Uterus (tissue), 4 donors: Measurements from ENCODE around the gene TSFM. TPM values are rescaled to one million over a fixed set of nuclear protein-coding genes. Genes with fewer than 3 reads are reported as not detected.

Source experiments
- DNase-seq, 2 donors: peaks; one replicate each; pipeline ENCODE4 v3.0.0-alpha.2; 2019 to 2020
- H3K27ac ChIP-seq, 2 donors: fragments of 200-600 bp; sonication (generic); 1 replicate in 1 of 2; 2 replicates in 1 of 2; pipeline ENCODE4 v1.5.1; 2016 to 2018
- H3K27me3 ChIP-seq, 2 donors: fragments of 200-600 bp; sonication (generic); one replicate each; pipeline ENCODE4 v1.5.1; 2018 to 2019; ENCODE audit warnings: control low read depth in 1 of 2
- H3K36me3 ChIP-seq, 2 donors: fragments of 200-600 bp; sonication (generic); one replicate each; pipeline ENCODE4 v1.5.1; 2019; ENCODE audit warnings: control low read depth in 1 of 2
- H3K4me1 ChIP-seq, 2 donors: fragments of 200-600 bp; sonication (generic); one replicate each; pipeline ENCODE4 v1.5.1; 2018 to 2019; ENCODE audit warnings: control low read depth in 1 of 2
- H3K4me3 ChIP-seq, 2 donors: fragments of 200-600 bp; sonication (generic); 1 replicate in 1 of 2; 2 replicates in 1 of 2; pipeline ENCODE4 v1.5.1; 2018 to 2019; ENCODE audit warnings: mild to moderate bottlenecking in 1 of 2
- H3K9me3 ChIP-seq, 2 donors: fragments of 200-600 bp; sonication (generic); one replicate each; pipeline ENCODE4 v1.5.1; 2019; ENCODE audit warnings: control low read depth in 1 of 2
- POLR2A ChIP-seq, 2 donors: fragments of 450-650 bp; IDR thresholded peaks; one replicate each; pipeline ENCODE4 v1.6.1; 2016; ENCODE audit warnings: antibody characterized with exemption in 2 of 2, mild to moderate bottlenecking in 1 of 2, moderate library complexity in 1 of 2
- intact Hi-C: fragments of 100-400 bp; cut with DNase I; formaldehyde crosslinking; loops from one replicate; pipeline ENCODE4 v1.15.1; 2023; ENCODE audit warnings: low total_unique reads
- total RNA-seq, 4 donors: library from RNA; depleted of rRNA in 3 of 4; stranded (reverse); fragments of >200 nt in 3 of 4; gene quantifications; one replicate each; pipeline versions ENCODE4 v1.1.0 to v1.2.4, GENCODE V29; 2014 to 2023
- TF ChIP-seq, protein P1 (sequence below), 4 experiments: fragments of 200-600 bp in 2 of 4; fragments of 450-650 bp in 2 of 4; sonication (generic) in 2 of 4; IDR thresholded peaks; one replicate each; pipeline ENCODE4 v1.5.1; 2016 to 2019; ENCODE audit warnings: antibody characterized with exemption in 4 of 4, mild to moderate bottlenecking in 2 of 4, moderate library complexity in 1 of 4
- donor health status: DM: yes; HTN: yes; CAD: no.

TSFM gene
- total RNA-seq, 4 donors from 2014 or later, result 8.2 to 22.3 (median 16.7) TPM

DNA sequence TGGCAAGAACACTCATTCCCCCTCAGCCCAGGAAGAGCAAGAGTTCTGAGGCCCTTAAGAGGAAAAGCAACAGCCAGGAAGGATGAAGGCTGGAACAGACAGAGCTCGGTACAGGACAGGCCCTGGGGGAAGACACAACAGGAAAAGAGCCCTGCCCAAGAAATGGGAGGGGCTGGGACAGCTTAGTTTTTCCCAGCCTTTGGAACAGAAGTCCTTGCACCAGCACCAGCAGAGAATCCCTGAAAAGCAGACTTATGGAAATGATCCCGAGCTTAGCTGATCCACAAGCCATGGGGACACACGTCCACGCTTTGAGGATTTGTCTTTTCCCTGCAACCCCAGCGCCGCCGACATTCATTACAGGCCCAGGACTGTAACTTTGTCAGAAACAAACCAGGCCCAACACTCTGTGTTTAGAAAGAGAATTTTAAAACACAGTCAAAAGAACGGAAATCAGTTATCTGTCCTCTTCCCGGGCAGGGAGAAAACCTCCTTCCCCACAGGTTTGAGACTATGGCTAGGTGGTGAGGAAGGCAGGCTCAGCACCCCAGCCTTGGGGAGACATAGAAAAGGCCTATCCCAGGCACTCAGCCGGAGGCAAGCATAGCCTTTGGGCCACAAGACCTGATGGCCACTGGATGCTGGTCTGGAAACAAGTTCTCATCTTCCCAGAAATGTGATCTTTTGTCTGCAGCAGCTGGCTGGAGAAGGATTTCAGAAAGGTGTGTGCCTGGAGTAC lies 40.0 kb downstream of the TSFM start:
- TF ChIP-seq POLR2A (IDR thresholded peaks at IDR 0.05), result no peak
- TF ChIP-seq, protein P1, sequence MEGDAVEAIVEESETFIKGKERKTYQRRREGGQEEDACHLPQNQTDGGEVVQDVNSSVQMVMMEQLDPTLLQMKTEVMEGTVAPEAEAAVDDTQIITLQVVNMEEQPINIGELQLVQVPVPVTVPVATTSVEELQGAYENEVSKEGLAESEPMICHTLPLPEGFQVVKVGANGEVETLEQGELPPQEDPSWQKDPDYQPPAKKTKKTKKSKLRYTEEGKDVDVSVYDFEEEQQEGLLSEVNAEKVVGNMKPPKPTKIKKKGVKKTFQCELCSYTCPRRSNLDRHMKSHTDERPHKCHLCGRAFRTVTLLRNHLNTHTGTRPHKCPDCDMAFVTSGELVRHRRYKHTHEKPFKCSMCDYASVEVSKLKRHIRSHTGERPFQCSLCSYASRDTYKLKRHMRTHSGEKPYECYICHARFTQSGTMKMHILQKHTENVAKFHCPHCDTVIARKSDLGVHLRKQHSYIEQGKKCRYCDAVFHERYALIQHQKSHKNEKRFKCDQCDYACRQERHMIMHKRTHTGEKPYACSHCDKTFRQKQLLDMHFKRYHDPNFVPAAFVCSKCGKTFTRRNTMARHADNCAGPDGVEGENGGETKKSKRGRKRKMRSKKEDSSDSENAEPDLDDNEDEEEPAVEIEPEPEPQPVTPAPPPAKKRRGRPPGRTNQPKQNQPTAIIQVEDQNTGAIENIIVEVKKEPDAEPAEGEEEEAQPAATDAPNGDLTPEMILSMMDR (IDR thresholded peaks at IDR 0.05), result no peak

DNA sequence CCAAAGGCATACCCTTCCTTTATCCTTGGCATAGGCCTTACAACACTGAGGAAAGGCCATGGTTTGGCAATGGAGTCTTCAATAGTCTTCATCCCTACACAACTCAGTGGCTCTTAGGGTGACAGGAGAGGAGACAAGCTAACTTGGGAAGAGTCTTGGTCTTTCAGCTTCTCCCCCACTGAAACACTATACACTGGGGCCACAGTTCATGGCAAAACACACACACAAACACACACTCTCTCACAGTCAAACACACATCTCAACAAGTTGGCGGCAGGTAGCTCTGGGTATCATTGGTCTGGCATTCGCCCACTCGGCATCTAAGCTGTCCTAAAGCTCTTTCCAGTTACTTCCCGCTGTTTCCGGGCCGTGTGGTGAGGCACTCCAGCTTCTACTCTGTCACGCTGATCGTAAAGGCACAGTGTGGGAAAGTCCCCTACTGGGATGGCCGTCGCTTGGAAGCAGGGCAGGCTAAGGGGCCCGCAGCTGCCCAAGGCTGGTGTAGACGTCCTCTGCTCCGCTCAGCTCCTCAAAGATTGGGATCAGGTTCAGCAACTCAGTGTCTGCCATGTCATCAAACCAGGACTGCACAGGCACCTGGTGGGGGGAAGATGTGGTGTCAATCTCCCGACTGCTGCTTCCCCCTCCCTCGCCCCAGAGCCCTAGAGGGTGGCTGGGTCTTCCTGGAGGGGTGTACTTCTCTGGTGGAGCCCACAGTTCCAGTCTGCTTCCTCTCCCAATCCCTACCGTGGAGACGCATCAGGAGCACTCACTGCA lies 40.7 kb downstream of the TSFM start:
- no peaks in the 10 kb centered on the region for H3K27me3 ChIP-seq
- H3K9me3 ChIP-seq, result no peaks in the 10 kb centered on the region
- intact Hi-C loops, result no loop called here
- H3K36me3 ChIP-seq, result no peaks in the 10 kb centered on the region
- no peak for DNase-seq
- H3K27ac ChIP-seq, result peak overlapping the region; percentile 6 to 58
- peaks cover 0 to 4% of the 10 kb centered on the region in 2 donors for H3K4me1 ChIP-seq
- no peak overlapping the region for H3K4me3 ChIP-seq
- no peak for TF ChIP-seq POLR2A (IDR thresholded peaks at IDR 0.05)
- TF ChIP-seq, protein P1 (IDR thresholded peaks at IDR 0.05), result no peak

More for the DNA sequence above, 40.0 kb downstream of the TSFM start:
- peaks cover 0 to 4% of the 10 kb centered on the region in 2 donors for H3K4me1 ChIP-seq
- no peak overlapping the region for H3K4me3 ChIP-seq
- H3K9me3 ChIP-seq, result no peaks in the 10 kb centered on the region
- no peaks in the 10 kb centered on the region for H3K27me3 ChIP-seq
- no peaks in the 10 kb centered on the region for H3K36me3 ChIP-seq
- peak overlapping the region in 1 of 2 donors; percentile 58 for H3K27ac ChIP-seq
- no peak for DNase-seq
- intact Hi-C loops, result no loop called here

DNA sequence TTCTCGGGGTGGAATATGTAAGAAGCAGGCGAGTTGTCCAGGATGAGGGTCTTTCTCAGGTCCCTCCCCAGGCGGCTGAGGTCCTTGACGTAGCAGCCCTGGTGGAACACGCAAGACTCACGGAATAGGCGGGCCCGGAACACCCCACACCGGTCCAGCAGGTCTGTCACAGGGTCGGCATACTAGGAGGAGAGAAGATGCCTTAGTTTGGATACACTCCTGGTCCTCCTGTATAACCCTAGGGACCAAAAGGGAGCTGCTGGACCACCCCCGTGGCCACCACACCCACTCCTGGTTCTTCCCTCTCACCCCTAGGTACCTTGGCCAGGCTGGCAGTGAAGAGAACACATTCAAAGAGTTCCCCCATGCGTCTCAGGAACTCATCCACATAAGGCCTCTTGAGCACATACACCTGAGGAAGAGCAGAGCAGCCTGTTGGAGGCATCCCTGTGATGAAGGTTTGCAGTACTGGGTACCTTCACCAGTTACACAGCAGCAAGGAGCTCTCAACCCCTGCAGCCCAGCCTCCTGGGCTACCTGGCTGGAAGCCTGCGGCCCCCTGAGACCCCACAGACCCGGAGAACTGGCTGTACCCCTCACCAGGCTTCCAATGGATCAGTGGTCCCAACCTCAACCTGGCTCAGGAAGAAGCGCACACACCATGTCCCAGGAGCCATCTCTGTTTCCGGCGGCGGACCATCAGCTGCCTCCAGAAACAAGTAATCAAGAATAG lies 41.5 kb downstream of the TSFM start:
- no peaks in the 10 kb centered on the region for H3K27me3 ChIP-seq
- TF ChIP-seq, protein P1 (IDR thresholded peaks at IDR 0.05), result no peak
- TF ChIP-seq POLR2A (IDR thresholded peaks at IDR 0.05), result no peak
- H3K4me3 ChIP-seq, result no peak overlapping the region
- H3K9me3 ChIP-seq, result no peaks in the 10 kb centered on the region
- no peak for DNase-seq
- intact Hi-C loops, result no loop called here
- H3K36me3 ChIP-seq, result no peaks in the 10 kb centered on the region
- H3K27ac ChIP-seq, result no peak overlapping the region
- peaks cover 0 to 4% of the 10 kb centered on the region in 2 donors for H3K4me1 ChIP-seq

DNA sequence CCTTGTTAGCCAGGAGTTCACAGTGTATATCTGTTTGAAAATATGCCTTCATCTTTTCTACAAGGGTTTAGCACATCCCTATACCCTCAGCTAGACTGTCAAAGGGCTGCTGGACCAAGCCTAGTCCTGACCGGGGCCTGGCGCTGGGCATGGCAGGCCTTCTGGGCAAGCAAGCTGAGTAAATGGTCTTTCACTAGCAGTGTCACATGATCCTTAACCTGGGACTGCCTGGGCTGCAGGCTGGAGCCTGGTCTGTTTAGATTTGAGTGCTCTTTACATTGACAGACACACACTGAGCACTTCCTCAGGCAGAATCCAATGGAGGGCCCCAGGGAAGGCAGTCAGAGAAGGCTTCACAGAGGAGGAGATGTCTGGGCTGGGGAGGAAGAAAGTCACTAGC lies 42.9 kb downstream of the TSFM start:
- intact Hi-C loops, result no loop called here
- H3K4me3 ChIP-seq, result no peak overlapping the region
- H3K27me3 ChIP-seq, result no peaks in the 10 kb centered on the region
- H3K27ac ChIP-seq, result no peak overlapping the region
- no peak for DNase-seq
- H3K36me3 ChIP-seq, result no peaks in the 10 kb centered on the region
- no peak for TF ChIP-seq POLR2A (IDR thresholded peaks at IDR 0.05)
- TF ChIP-seq, protein P1 (IDR thresholded peaks at IDR 0.05), result no peak
- H3K9me3 ChIP-seq, result no peaks in the 10 kb centered on the region
- peaks cover 0 to 13% of the 10 kb centered on the region in 2 donors for H3K4me1 ChIP-seq
